ENCODE data around the gene DCTN3.

Gene DCTN3

GRCh38 chr9:34590381-34591247, 29.7 kb downstream of the DCTN3 start:
- DNase-seq (ENCODE audit: low read depth in 2 of 2) = no peak

- DNase-seq (ENCODE audit: low read depth in 2 of 2) = no peak
Measured at GRCh38 chr9:34589636-34590380, 30.5 kb downstream of the DCTN3 start, which contains the start of gene CNTFR. Gene CNTFR, minus strand, starts transcription at chr9:34589724. Its CDS starts 20,743 bp downstream, at chr9:34568981.

DNA sequence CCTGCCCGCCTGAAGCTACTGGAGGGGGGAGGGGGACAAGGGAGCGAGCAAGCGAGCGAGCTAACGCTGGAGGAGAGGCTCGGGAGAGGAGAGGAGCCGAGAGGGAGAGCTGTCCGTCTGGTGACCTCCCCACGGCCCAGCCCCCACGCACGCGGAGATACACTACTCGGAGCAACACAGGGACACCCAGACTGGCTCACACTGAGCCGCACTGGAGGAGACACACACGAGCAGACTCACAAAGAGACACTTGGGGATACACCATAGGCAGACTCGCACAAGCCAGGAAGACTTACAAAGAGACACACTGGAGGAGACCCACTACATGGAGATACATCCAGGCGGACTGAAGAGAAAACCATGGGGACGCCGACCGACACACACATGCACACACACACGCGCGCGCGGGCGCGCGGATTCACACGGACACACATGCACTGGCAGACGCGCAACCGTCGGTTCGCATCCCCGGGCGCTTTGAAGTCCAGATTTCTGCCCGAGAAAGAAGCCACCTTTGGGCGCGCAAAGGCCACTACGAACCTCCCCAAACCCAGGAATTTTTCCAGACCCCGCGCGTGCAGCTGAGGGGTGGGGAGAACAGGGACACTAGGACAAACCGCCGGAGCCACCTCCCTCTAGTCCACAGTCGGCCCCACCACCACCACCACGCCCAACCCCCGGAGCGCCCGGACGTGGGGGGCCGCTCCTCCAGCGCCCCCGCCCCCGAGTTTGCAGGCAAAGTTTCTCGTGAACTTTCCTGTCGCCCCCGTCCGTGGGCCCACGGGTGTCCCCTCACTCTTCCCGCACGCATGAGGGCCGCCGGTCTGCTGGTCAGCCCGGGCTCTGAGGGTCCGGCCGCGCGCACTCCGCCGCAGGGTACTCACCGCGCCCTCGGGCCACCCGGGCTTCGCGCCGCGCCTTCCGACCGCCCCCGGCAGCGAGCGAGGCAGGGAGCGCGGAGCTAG, 31.3 kb downstream of the DCTN3 start:
- no peak for DNase-seq (ENCODE audit: low read depth in 2 of 2)

GRCh38 chr9:34587271-34587670, 33.0 kb downstream of the DCTN3 start:
- no peak for DNase-seq (ENCODE audit: low read depth in 2 of 2)

- no peak for DNase-seq (ENCODE audit: low read depth in 2 of 2)
Measured at GRCh38 chr9:34585946-34586669, 34.2 kb downstream of the DCTN3 start.

DNA sequence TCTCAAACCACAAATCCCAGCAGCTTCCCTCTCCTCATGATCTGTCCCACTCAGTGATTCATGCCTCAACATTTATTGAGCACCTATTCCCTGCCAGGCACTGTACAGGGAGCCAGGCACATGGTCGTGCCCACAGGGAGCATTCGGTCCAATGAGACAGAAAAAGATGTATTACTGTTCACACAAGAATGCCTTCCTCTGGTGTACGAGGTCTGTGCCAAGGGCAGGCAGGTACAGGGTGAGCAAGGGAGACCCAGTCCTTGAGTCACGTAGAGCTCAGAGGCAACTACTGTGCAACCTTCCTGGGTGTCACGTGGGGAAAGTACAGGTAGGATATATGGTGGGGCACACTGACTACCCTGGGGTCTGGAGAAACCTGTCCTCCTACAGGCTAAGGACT, 35.3 kb downstream of the DCTN3 start:
- DNase-seq (ENCODE audit: low read depth in 2 of 2) = no peak

GRCh38 chr9:34582787-34583186, 37.5 kb downstream of the DCTN3 start:
- DNase-seq (ENCODE audit: low read depth in 2 of 2) = no peak

DNA sequence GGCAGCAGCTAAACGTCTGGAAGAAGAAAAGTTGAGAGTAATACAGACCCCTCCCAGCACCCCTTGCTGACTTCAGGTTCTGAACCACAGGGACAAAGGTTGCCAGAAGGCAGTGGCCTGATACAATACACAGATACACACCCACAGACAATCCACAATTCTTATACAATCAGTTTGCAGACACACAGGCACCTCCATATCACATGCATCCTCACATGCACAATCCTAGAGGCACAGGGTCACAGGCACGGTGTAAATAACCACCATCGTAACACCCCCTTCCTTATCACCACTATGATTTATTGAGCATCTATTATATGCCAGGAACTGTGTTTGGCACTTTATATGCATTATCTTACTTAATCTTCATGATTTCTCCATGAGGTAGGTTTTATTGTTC, 39.0 kb downstream of the DCTN3 start:
- DNase-seq (ENCODE audit: low read depth in 2 of 2) = no peak

- DNase-seq (ENCODE audit: low read depth in 2 of 2) = no peak
Measured at GRCh38 chr9:34580358-34580757, 39.9 kb downstream of the DCTN3 start.

DNA sequence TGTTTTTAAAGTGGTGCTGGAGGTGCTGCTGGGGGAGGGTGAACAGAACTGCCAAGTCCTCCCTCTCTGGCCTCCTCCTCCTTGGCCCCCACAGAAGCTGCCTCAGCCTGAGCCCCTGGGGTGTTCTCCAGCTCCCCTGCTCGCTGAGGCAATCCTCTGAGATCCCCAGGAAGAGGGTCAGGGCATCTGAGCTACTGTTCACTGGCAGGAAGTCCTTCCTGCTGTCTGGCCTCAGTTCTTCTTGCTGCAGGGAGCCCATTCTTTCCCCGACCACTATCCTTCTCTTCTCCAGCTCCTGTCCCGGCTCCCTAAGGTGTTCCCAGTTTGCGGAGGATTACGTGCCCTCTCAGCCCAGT, 40.5 kb downstream of the DCTN3 start:
- no peak for DNase-seq (ENCODE audit: low read depth in 2 of 2)

- DNase-seq (ENCODE audit: low read depth in 2 of 2) = no peak
Measured at GRCh38 chr9:34579104-34579807, 41.0 kb downstream of the DCTN3 start.

- no peak for DNase-seq (ENCODE audit: low read depth in 2 of 2)
Measured at GRCh38 chr9:34578241-34579103, 41.8 kb downstream of the DCTN3 start.

- DNase-seq (ENCODE audit: low read depth in 2 of 2) = no peak
Measured at GRCh38 chr9:34577400-34578240, 42.7 kb downstream of the DCTN3 start.

DNA sequence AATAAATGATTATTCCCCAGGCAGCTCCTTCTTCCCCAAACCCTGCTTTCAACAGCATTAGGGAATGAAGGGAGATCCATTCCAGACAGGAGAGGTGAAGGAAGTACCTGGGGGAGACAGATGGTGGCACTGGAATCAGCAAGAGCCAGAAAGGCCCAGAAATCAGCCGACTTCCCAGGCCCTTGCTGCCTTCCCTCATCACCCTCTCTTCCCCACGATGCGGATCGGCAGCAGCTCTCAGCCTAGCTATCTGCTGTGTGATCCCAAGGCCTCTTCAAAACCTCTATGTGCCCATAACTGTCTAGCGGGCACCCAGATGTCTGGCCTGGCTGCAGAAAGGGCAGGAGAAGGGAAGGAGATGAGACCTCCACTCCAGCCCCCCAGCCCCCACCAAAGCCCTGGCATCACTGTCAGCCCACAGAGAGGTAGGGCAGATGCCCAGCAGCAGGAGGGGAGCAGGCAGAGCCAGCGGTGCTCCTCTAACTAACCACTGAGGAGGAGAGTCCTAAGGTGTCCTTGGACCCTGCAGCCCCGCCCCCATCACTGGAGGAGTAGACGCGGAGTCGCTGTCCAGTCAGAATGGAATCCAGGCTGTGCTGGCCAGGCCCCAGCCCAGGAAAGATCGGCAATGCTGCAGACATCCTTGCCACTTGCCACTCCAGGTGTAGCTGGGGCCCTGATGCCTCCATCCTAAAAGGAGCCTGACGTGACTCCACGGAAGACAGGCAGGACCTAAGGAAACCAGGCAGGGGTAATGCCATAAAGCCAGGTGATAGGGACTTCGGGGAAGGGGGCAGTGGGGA, 43.5 kb downstream of the DCTN3 start:
- DNase-seq (ENCODE audit: low read depth in 2 of 2) = no peak

DNA sequence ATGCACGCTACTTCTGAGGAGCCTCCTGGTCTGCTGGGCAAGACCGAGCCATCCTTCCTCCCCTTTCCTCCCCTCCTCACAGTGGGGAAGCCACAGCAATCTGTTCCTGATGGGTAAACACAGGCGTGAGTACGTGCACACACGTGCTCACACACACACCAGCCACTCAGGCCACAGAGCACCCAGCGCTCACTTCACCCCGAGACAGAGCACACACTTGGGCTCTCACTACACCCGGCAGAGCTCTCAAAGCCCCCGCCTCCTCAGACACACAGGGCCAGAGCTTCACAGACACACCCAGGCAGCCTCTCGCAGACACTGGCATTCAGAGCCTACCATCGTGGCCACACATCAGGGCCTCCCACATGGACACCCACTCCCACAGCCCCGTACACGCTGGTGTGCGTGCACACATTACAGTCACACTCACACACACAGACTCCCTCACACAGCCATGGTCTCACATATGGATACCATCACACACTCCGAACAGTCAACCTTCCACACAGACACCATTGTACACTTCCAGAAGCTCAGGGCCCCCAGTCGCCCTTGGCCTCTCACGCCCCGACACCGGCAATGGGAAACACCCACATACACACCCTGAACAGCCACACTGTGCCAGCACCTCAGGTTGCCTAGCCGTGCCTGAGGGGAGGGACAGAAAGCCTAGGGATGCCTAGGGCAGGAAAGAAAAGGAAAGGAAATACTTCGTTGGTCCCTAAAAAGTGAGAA, 44.3 kb downstream of the DCTN3 start:
- DNase-seq (ENCODE audit: low read depth in 2 of 2) = no peak

DNA sequence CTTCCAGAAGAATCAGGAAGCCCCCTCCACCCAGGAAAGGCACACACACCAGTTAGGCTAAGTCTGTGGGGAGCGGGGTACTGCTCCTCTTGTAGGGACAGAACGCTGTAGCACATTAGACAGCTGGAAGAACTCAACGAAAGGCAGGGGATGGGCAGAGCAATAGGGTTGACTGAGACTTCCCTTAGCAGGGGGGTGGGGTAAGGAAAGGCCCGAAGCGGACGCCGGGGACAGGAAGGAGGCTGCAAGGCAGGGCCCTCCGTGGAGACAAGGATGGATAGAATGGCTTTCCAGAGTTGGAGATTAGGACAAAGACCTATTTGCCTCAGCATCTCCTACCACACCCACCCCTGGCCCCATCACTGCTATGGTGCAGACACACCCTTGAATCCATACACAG, 45.1 kb downstream of the DCTN3 start:
- DNase-seq (ENCODE audit: low read depth in 2 of 2) = no peak

DNA sequence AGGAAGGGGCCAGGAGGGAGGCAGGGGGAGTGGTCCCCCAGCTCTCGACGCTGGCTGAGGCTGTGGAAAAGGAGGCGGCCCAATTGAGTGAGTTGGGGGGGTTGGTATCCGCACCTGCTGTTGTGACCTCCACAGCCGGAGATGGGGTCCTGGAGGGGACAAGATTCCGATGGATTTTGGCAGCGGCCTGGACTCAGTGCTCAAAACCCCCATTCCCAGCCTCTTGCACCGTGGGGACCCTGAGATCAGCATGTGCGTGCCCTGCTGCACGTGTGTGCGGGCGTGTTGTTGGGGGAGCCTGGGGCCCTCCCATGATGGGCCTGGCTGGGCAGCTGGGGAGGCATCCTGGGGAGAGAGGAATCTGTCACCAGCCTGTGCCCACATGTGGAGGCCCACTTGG, 45.7 kb downstream of the DCTN3 start:
- no peak for DNase-seq (ENCODE audit: low read depth in 2 of 2)

Data from activated CD4-positive, alpha-beta T cell treated with anti-CD3 and anti-CD28 coated beads for 24 hours (primary cell).